Measurements from ENCODE around the gene ABCC1. TPM values are rescaled to one million over a fixed set of nuclear protein-coding genes. Genes with fewer than 3 reads are reported as not detected.

ABCC1 gene
- total RNA-seq, 6 donors from 2014 or later, result 35.4 to 106 (median 44.8) TPM

- peak in 1 of 2 donors; percentile 25 for DNase-seq
- no peaks in the 10 kb centered on the region for H3K9me3 ChIP-seq
- peak; percentile 23 to 45 for ATAC-seq (ENCODE audit: low FRiP score in 2 of 2)
- H3K4me1 ChIP-seq, result peaks cover 29 to 44% (median 38%) of the 10 kb centered on the region in 4 donors
- WGBS, 2 donors, result 1 to 5% methylated on average over 18 of the region's 18 CpGs
- peak overlapping the region; percentile 84 to 92 (median 88) for H3K27ac ChIP-seq
- TF ChIP-seq, protein P1, sequence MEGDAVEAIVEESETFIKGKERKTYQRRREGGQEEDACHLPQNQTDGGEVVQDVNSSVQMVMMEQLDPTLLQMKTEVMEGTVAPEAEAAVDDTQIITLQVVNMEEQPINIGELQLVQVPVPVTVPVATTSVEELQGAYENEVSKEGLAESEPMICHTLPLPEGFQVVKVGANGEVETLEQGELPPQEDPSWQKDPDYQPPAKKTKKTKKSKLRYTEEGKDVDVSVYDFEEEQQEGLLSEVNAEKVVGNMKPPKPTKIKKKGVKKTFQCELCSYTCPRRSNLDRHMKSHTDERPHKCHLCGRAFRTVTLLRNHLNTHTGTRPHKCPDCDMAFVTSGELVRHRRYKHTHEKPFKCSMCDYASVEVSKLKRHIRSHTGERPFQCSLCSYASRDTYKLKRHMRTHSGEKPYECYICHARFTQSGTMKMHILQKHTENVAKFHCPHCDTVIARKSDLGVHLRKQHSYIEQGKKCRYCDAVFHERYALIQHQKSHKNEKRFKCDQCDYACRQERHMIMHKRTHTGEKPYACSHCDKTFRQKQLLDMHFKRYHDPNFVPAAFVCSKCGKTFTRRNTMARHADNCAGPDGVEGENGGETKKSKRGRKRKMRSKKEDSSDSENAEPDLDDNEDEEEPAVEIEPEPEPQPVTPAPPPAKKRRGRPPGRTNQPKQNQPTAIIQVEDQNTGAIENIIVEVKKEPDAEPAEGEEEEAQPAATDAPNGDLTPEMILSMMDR (IDR thresholded peaks at IDR 0.05), result no peak
- TF ChIP-seq POLR2A (IDR thresholded peaks at IDR 0.05) (no peak), EP300 (IDR thresholded peaks at IDR 0.05) (no peak), POLR2AphosphoS5 (IDR thresholded peaks at IDR 0.05) (no peak)
- H3K36me3 ChIP-seq, result no peaks in the 10 kb centered on the region
- peak overlapping the region; percentile 88 for H3K4me3 ChIP-seq
- no peaks in the 10 kb centered on the region for H3K27me3 ChIP-seq
These were observed 892 bp downstream of the ABCC1 start for GRCh38 chr16:15950161-15950854.

GRCh38 chr16:15950869-15951268 lies 1.5 kb downstream of the ABCC1 start:
- peaks cover 29 to 44% (median 38%) of the 10 kb centered on the region in 4 donors for H3K4me1 ChIP-seq
- no peak for ATAC-seq (ENCODE audit: low FRiP score in 2 of 2)
- peak overlapping the region in 3 of 4 donors; percentile 88 for H3K4me3 ChIP-seq

GRCh38 chr16:15951852-15952251 lies 2.4 kb downstream of the ABCC1 start:
- WGBS, 2 donors, result 75 to 79% methylated on average over 8 of the region's 8 CpGs
- no peaks in the 10 kb centered on the region for H3K9me3 ChIP-seq
- H3K27ac ChIP-seq, result peak overlapping the region in 3 of 4 donors; percentile 41 to 92 (median 92)
- no peak for ATAC-seq (ENCODE audit: low FRiP score in 2 of 2)
- H3K4me3 ChIP-seq, result no peak overlapping the region
- peaks cover 29 to 44% (median 38%) of the 10 kb centered on the region in 4 donors for H3K4me1 ChIP-seq
- H3K36me3 ChIP-seq, result no peaks in the 10 kb centered on the region
- H3K27me3 ChIP-seq, result no peaks in the 10 kb centered on the region
- no peak for DNase-seq
- TF ChIP-seq POLR2A (IDR thresholded peaks at IDR 0.05) (no peak), POLR2AphosphoS5 (IDR thresholded peaks at IDR 0.05) (no peak), EP300 (IDR thresholded peaks at IDR 0.05) (no peak)
- TF ChIP-seq, protein P1 (IDR thresholded peaks at IDR 0.05), result no peak

More at GRCh38 chr16:15950869-15951268, 1.5 kb downstream of the ABCC1 start:
- TF ChIP-seq POLR2A (IDR thresholded peaks at IDR 0.05) (no peak), POLR2AphosphoS5 (IDR thresholded peaks at IDR 0.05) (no peak), EP300 (IDR thresholded peaks at IDR 0.05) (no peak)
- TF ChIP-seq, protein P1 (IDR thresholded peaks at IDR 0.05), result no peak
- H3K36me3 ChIP-seq, result no peaks in the 10 kb centered on the region
- H3K9me3 ChIP-seq, result no peaks in the 10 kb centered on the region
- peak overlapping the region; percentile 84 to 92 (median 88) for H3K27ac ChIP-seq
- no peak for DNase-seq
- no peaks in the 10 kb centered on the region for H3K27me3 ChIP-seq

- H3K4me1 ChIP-seq, result peaks cover 29 to 44% (median 38%) of the 10 kb centered on the region in 4 donors
- H3K27me3 ChIP-seq, result no peaks in the 10 kb centered on the region
- TF ChIP-seq, protein P1 (IDR thresholded peaks at IDR 0.05), result no peak
- no peak for TF ChIP-seq POLR2A (IDR thresholded peaks at IDR 0.05)
- no peak for TF ChIP-seq POLR2AphosphoS5 (IDR thresholded peaks at IDR 0.05)
- no peak for TF ChIP-seq EP300 (IDR thresholded peaks at IDR 0.05)
- ATAC-seq (ENCODE audit: low FRiP score in 2 of 2) (no peak), DNase-seq (no peak)
- no peaks in the 10 kb centered on the region for H3K9me3 ChIP-seq
- peak overlapping the region in 3 of 4 donors; percentile 41 to 92 (median 92) for H3K27ac ChIP-seq
- H3K36me3 ChIP-seq, result no peaks in the 10 kb centered on the region
- H3K4me3 ChIP-seq, result no peak overlapping the region
- WGBS, 2 donors, result 27 to 56% methylated on average over 5 of the region's 5 CpGs
These were observed 2.9 kb downstream of the ABCC1 start for GRCh38 chr16:15952265-15952711.
